Measurements from ENCODE around the gene GKN2.
"Not testable (repeated sequence)": the region's sequence is repeated elsewhere in the genome, so short reads cannot be mapped to it uniquely, and the experiment has no call there.

Gene GKN2

DNA sequence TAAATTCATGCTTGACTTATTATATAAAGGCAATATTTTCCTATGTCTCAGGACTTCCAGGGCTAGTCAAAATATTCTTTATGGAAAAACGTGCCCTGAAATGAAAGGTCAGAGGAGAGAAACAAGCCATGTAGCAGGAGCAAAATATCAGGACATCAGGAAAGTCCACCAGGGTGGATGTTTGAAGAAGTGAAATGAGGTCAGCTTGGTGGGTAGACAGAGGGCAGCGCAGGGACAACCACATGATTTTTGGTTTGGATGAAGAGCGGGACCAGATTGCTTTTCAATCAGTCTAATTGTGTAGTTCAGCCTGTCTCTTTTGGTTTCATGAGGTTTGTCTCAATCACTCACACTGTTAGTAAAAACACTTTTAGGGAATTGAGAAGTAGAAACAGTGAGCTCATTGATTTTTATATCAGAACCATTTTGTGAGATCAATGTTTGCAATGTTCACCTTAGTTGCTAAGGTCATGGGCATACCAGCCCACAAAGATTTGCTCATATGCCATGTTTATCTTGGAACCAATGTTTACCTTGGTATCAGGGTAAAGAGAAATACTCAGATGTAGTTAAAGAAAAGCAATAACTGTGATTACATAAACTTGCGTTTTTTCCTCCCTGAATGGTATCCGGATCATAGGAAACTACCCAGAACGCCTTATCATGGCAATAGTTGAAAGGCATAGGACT is 32.1 kb downstream of the GKN2 start:
- no peak for DNase-seq (ENCODE audit: low read depth in 2 of 2)

- DNase-seq (ENCODE audit: low read depth in 2 of 2), result no peak
Measured at GRCh38 chr2:68918497-68918896, 34.2 kb downstream of the GKN2 start.

- DNase-seq (ENCODE audit: low read depth in 2 of 2), result no peak
Measured at GRCh38 chr2:68917034-68917718, 35.5 kb downstream of the GKN2 start.

DNA sequence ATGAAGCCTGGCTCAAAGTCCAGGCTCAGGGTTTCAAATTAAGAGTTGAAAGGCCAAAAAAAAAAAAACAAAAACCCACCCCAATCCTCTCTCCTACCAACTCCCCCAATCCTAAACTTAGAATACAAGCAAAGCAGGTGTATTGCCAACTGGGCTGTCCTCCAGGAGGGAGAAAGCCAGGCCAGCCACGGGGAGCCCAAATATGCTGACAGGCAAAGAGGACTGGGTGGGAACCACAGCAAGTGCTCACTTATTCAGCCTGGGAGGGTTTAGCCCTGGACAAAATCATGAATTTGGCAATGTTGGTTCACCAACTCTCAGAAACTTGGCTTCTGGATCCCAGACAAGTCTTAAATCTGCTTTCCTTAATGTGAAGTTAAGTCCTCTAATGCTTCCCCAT is 36.5 kb downstream of the GKN2 start:
- DNase-seq (ENCODE audit: low read depth in 2 of 2), result no peak

DNA sequence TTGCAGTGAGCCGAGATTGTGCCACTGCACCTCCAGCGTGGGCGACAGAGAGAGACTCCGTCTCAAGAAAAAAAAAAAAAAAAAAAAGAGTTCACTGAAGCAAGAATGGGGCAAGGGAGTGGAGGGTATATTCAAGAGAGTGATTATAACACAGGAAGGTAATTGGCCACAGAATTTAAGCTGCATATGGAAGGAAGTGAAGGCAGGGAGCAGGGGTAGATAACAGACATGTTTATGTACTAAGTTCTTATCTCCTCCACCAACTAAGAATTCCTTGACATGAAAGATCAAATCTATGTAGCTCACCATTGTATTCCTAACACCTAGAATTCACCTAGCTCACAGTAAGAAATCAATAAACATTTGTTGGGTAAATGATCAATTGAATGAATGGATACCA is 37.3 kb downstream of the GKN2 start:
- no peak for DNase-seq (ENCODE audit: low read depth in 2 of 2)

DNA sequence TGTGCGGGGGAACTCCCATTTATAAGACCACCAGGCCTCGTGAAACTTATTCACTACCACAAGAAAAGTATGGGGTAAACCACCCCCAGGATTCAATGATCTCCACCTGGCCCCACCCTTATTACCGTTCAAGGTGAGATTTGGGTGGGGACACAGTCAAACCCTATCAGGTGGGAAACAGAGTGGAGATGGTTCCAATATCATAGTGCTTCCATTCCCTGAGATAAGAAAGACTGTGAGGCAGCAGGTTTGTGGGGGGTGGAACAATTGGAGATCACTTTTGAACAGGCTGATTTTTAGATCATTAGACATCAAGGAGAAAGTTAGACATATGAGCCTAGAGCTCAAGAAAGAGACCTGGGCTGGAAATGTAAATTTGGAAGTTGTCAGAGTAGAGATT is 39.3 kb downstream of the GKN2 start:
- DNase-seq (ENCODE audit: low read depth in 2 of 2), result no peak

DNA sequence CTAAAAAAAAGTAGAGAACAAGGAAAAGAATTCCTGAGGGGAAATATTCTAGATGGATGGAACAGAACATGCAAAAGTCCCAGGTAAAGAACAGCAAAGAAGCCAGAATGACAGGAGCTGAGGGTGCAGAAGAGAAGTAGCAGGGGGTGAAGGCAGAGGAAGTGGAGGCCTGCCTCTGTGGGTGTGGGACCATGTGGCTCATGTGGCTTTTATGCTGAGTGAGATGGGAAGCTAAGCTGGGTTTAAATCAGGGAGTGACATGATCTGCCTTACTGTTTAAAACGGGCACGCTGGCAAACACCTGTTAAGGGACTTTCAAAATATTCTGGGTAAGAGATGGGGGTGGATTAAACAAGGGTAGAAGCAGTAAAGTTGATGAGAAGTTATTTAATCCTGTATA is 40.0 kb downstream of the GKN2 start:
- no peak for DNase-seq (ENCODE audit: low read depth in 2 of 2)

GRCh38 chr2:68912111-68912510 is 40.6 kb downstream of the GKN2 start:
- no peak for DNase-seq (ENCODE audit: low read depth in 2 of 2)

GRCh38 chr2:68911709-68912108 is 41.0 kb downstream of the GKN2 start:
- no peak for DNase-seq (ENCODE audit: low read depth in 2 of 2)

GRCh38 chr2:68911246-68911645 is 41.4 kb downstream of the GKN2 start:
- no peak for DNase-seq (ENCODE audit: low read depth in 2 of 2)

GRCh38 chr2:68909793-68910674 is 42.7 kb downstream of the GKN2 start:
- DNase-seq (ENCODE audit: low read depth in 2 of 2), result peak; percentile 66 to 71

DNA sequence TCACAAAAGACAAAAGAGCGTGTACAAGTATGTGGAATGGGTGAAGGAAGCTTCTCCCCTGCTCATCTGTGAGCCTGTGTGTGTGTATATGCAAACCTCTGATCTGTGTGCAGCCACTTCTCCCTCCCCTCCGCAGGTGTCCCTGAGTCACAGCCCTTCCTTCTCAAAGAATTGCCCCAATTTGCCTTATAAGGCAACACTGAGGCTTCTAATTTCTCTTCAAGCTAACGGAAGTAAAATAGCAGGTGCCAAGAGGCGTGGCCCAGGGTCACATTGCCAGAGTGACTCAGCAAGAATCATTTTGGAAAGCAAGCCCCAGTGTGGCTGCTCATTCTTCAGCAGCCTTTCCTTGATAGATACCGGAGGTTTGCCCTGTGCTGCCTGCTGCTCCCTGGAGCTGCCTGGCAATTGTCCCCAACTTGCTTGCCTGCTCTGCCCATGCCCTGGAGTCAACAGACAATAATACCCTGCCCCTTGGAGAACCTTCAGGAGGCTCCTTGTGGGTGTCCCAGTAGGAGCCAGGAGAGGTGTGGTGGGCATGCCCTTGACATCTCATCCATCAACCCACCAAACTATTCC is 44.2 kb downstream of the GKN2 start:
- DNase-seq (ENCODE audit: low read depth in 2 of 2), result peak; percentile 60 to 76

DNA sequence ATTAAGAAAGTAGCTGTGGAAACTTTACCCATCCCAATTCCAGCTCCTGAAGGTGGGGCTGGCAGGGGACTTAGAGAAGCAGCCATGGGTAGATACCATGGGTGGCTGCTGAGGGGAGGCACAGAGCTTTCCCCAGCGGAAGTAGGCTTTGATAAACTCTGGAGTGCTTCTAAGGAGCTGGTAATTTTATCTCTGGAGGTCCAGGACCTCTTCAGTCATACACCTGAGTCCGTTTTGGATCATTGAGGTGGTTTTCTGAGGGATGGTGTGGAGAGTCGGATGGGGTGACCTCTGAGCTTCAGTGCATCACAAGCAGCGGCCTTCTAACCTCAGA is 44.8 kb downstream of the GKN2 start:
- DNase-seq (ENCODE audit: low read depth in 2 of 2), result no peak

- DNase-seq (ENCODE audit: low read depth in 2 of 2), result no peak
Measured at GRCh38 chr2:68907232-68907919, 45.3 kb downstream of the GKN2 start.

- no peak for DNase-seq (ENCODE audit: low read depth in 2 of 2)
Measured at GRCh38 chr2:68906716-68907115, 46.0 kb downstream of the GKN2 start.

DNA sequence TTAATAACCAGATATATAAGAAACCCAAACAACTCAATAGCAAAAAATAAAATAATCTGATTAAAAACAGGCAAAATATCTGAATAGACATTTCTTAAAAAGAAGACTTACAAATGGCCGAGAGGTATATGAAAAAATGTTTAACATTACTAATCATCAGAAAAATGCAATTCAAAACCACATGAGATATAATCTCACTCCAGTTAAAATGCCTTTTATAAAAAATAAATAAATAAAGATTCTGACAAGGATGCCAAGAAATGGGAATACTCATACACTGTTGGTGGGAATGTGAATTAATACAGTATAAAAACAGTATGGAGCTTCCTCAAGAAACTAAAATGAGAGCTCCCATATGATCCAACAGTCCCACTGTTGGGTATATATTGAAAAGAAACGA is 47.6 kb downstream of the GKN2 start:
- DNase-seq (ENCODE audit: low read depth in 2 of 2), result no peak

DNA sequence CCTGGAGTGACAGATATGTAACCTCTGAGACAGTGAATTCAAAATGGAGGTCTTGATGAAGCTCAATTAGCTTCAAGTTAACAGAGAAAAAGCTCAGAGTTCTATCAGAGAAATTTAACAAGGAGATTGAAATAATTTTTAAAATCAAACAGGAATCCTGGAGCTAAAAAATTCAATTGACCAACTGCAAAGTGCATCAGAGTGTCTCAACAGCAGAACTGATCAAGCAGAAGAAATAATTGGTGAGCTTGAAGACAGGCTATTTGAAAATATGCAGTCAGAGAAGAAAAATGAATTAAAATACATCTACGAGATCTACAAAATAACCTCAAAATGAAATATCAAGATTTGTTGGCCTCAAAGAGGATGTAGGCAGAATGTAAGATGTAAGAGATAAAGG is 51.1 kb downstream of the GKN2 start:
- no peak for DNase-seq (ENCODE audit: low read depth in 2 of 2)

DNA sequence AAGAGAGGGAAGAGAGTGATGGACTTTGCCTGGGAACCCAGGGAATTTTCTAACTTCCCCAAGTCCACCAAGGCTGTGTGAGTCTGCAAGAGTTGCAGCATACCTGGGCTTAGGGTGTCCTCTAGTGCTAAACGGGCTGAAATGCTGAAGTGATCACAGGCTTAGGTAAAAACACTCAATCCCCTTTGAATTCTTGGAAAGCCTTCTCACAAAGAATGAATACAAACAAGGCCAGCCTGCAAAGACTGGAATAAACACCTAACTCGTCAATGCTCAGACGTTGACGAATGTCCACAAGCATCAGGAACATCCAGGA is 51.5 kb downstream of the GKN2 start:
- DNase-seq (ENCODE audit: low read depth in 2 of 2), result no peak

DNA sequence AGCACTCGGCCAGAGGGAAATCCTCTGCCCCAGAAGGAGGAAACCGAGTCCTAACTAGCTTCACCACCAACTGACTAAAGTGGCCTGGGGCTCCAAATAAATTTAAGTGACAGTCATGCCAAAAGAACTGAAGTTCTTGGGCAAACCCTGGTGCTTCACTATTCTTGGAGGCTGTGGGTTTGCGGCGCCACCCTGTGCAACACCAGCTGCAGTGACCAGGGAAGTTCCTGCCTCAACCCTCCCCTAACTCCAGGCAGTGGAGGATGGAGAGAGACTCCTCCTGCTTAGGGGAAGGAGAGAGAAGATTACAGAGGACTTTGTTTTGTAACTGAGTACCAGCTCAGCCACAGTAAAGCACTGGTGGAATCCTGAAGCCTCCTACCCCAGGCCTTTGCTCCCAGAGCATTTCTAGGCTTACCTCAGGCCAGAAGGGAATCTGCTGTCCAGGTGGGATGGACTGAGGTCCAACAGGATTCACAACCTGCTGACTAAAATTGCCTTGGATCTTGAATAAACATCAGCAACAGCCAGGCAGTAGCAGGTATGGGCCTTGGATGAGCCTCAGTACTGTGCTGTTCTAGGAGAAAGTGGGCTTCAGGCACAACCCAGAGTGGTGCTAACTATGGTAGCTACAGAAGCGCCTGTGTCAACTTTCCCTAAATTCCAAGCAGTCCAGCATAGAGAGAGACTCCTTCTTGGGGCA is 52.0 kb downstream of the GKN2 start:
- no peak for DNase-seq (ENCODE audit: low read depth in 2 of 2)

GRCh38 chr2:68895981-68896380 is 56.7 kb downstream of the GKN2 start:
- DNase-seq (ENCODE audit: low read depth in 2 of 2), result not testable (repeated sequence)

Measured in stimulated activated CD4-positive, alpha-beta T cell treated with anti-CD3 and anti-CD28 coated beads, Interleukin-4, amount 100 ng/mL, for 48 hours (primary cell).